COLO668 (cell line): ENCODE measurements around the gene GPATCH2L.

Source experiments
- DNase-seq: peaks from one replicate; lab custom pipeline; 2025; ENCODE audit not compliant: unreplicated experiment; lab: John Stamatoyannopoulos, UW

The GPATCH2L gene

DNA sequence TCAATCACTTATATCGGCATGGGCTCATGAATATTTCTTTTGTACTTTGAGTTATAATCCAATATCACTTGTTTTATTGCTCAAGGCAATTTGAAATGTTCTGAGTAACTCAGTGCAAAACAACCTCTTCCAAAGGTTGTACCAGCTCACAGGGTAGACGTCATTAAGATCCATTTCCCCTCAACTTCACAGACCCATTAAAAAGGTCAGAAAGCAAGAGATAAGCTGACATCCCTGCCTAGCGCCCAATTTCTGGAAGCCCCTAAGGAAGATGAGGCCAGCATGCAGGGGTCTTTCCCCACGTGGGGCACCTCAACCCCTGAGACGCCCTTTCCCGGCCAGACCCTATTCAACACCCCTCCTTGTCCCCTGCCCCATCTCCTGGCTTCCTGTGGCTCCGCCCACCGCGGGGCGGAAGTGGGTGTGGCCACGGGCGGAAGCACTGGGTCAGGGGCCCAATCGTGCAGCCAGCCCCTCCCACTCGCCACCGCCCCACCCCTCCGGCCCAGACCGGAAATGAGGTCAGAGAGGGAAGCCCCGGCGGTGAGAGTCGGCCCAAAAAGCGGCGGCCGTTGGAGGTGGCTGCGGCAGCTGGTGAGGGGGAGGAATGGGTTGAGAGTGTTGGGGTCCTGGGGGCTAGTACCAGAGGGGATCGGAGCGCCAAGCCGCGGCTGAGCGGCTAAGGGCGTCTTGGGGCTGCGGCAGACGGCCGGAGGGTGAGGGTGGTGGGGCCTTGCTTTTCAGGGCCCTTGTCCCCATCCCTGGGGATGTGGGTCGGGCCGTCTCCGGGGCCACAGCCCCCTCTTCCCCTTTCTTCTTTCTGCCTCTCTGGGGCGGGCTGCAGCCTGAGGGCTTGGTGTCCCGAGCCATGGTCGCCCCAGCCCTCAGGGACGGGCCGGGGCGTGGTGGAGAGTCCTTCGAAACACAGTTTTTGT is at the start of gene GPATCH2L:
TSS of gene GPATCH2L (plus strand) at position 525 of the 935 bp plus-strand sequence. CDS start 2,442 bp downstream, outside the sequence.
- DNase-seq, result peak; percentile 97

DNA sequence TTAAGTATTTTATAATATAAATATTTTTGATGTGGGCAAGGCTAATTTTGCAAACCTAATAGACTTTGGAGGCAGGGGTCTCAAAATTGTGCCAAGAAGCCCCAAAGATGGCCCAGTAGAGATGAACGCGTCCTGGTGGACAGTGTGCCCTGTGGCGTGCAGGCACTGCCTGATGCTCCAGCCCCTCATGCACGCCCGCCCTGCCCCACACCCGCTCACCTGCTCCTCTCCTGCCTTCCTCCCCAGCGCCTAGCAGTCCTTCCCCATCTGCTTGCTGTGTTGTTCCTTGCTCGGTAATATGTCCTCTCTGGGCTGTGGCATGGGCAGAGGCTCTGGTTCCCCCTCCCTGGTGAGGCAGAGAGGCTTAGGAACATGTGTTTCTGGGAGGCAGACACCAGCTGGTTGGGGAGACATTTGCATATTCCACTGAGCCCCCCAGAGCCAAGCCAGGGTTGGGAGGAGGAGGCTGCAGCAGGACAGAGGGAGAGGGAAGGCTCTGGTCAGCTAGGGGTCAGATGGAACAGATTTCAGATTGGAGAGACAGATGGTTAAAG is 46.8 kb upstream of the GPATCH2L start:
- DNase-seq, result no peak

DNA sequence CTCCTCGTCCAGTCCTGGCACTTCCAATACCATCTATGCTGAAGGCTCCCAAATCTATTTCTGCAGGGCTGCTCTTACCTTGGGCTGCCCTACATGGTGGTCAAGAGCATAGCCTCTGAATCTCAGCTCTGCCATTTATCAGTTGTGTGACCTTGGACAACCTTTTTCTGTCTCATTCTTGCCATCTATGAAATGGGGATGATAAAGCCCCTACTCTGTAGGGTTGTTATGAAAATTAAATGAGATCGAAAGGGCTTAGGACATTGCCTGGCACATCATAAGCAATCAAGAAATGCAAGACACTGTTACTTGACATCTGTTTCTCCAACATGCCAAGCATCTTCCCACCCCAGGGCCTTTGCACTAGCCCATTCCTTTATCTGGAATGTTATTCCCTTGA is 45.5 kb upstream of the GPATCH2L start:
- no peak for DNase-seq

DNA sequence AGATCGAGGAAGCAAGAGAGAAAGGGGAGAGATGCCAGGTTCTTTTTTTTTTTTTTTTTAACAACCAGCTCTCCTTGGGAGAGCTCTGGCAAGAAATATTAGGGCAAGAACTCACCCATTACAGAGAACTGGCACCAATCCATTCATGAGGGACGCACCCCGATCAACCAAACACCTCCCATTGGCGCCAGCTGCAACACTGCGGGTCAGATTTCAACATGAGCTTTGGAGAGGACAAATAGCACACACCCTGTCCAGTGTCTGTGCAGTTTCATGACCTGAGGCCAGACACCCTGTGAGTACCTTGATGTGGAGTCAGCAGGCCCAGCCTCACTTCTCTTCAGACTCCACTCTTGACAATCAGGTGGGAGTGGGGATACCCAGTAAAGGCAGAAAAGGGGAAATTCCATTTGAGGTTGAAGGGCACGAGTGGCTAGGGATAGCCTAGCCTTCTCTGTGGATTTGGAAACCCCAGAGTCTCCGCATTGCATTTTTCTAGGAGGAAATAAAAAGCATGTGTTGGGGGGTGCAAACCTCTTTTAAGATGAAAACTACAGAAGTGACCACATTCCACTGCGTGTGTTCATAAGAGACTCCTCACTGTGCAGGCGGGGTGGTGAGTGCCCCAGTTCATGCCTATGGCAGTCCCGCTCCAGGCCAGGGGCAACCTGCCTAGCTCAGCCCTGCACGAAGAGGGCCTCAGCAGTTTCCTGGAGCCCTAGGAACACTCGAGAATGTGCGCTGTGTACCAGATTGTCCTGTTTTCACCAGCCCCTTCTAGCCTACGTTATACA is 42.4 kb upstream of the GPATCH2L start:
- DNase-seq, result peak; percentile 66

DNA sequence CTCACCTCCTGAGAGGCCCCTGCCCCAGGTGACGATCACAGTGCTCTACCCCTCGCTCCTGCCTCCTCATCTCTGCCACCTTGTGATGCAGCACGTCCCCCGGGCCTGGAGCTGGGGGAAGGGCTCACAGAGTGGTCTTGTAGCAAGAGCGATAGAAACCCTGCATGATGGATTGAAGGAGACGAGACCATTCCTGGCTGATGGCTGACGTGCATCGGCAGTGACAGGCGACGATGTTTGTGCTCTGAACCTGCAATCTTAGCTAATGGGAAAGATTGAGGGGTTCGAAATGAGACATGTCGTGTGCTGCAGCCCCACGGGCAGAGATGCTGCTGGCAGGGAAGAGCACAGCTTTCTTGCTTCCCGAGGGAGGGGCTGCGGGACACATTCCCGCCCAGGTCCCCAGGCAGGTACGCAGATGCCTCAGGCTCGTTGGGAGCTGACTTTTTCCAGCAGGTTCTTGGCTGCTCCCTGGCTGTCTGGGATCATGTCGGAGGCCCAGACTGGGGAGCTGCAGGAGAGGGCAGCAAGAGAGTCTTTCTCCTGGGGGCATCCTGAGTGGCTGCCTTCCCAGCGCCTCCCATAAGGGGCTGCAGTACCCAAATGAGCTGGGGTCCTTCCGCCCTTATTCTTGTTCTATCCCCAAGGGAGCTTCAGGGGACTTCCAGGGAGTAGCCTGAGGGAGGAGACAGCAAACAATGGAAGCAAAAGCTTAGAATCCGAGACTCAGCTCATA is 38.7 kb upstream of the GPATCH2L start:
- DNase-seq, result no peak

DNA sequence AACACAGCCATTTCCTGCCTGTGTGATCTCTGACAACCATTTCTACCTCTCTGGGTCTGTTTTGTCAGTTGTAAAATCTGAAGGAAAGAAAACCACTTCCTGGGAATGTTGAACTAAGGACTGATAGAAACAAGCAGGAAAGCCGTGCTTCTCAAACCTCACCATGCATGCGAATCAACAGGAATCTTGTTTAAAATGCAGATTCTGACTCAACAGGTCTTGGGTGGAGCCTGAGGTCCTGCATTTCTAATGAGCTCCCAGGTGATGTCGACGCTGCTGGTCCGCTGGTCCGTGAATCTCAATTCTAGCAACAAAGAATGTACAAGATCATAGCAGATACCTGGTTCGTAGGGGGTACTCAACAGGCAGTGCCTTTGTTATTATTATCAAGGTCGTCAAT is 38.0 kb upstream of the GPATCH2L start:
- no peak for DNase-seq

DNA sequence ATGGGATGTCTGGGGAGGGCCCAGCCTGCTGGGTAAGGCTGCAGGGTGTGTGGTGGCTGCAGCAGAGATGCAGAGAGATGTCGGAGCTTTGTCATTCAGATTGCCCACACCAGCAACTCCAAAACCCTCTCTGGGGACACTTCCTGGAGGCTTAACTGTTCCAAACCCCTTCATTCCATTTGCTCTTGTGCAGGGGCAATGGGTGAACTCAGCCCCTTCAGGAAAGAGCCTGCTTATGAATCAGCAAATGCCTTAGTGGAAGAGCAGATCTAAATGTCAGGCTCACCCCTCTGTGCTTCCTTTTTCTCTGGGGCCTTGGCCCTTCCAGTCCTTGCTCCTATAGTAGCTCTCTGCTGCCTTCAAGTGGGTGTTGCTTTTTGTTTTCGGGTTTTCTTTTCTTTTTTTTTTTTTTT is 36.7 kb upstream of the GPATCH2L start:
- DNase-seq, result no peak

DNA sequence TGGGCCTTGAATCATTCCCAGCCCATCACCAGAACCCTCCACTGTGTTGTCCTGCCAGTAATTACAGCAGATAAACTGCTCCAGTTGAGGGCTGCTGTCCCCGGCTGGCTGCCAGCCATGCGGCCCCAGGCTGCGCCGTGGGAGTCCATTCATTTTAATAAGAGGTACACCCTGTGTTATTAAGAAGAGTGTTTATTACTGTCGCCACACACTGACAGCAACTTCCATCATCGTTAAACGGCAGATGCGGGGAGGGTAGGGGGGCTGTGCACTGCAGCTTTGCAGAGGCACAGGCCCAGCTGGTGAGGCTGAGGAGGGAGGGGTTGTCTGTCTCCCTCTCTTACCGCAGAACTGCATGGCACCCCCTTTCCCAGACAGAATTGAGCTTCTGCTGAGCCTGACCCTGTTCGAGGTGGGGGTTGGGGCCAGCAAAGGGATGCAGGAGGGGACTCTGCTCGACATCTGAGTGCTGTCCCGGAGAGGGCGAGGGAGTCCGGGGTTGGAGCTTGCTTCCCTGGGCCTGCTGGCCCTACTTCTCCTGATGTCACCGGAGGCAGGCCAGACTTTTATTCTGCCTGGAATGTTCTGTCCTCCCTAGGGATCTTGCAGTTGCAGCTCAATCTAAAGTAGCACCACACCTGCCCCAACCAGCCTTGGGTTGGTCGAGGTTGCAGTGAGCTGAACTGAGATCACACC is 33.8 kb upstream of the GPATCH2L start:
- DNase-seq, result peak; percentile 57

DNA sequence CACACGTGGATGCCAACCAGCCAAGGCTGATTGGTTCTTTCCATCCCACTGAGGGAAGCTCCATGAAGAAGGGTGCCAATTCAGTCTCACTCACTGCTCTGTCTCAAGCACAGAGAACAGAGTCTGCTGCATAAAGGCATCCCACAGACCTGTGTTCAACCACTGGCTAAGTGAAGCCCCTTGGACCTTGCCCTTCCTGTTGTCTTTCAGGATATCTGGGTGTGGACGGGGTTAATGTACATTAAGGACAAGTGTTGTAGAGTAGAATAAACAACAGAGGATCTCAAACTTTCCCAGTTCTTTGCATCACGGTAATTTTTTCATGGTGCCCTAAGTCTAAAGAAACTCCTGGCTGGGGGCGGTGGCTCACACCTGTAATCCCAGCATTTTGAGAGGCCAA is 33.1 kb upstream of the GPATCH2L start:
- DNase-seq, result no peak

DNA sequence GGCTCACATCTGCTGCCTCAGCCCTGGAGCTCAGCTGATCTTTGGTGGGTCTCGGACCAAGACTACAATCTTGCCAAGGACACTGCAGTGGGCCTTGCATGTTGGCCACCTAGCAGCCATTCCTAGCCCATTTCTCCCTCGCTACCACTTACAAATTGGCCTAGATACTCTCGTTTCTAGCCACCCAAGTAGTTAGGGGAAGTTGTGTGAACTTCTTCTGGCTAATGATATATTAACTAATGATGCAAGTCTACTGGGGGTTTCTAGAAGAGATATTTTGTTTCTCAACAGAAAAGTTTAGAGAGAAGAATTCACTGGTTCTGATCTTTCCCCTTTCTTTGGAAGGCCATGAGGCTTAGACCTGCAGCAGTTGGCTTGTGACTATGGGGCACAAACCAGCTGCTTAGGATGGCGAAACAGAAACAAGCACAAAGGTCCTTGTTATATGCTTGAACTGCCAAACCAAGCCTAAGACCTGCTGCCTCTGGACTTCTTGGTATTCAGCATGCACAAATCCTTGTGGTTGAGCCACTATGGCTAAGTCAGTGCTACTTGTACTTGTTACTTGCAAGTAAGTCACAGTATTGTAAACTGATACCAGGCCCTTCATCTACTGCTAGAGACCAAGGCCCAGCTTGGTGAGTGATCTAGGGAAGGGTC is 30.5 kb upstream of the GPATCH2L start:
- DNase-seq, result no peak

DNA sequence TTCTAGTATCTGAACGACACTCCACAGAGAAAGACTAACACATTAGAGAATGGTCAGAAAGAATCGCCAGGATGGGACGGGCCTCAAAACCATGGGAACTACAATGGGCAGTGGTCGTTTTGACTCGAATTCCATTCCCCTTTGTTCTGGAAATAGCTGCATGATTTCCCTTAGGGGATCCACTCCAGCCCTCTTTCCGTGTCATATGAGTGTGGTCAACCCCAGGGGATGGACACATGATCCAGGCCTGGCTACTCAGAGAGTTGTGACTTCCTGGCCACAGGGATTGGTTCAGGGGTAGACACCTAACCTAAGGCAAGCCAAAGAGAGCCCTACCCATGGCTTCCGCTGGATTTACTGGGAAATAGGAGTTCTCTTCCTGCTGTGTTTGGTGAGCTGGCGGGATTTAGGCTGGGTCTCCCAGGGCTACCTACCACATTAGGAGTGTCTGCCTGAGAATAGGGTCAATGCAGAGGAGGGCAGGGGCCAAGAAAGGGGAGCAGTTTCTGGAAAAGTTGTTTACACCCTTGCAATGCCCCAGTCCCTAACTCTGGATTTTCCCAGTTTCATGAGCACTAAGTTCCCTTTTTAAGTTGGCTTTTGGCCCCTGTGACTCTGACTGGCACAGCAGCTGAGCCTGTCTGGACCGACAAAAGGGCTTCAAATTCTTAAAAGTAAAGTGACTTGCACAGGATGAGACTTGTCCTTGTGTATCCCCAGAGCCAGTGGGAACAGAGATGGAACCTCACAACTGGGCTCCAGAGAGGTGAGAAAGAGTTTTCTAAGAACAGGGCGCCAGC is 28.1 kb upstream of the GPATCH2L start:
- no peak for DNase-seq

DNA sequence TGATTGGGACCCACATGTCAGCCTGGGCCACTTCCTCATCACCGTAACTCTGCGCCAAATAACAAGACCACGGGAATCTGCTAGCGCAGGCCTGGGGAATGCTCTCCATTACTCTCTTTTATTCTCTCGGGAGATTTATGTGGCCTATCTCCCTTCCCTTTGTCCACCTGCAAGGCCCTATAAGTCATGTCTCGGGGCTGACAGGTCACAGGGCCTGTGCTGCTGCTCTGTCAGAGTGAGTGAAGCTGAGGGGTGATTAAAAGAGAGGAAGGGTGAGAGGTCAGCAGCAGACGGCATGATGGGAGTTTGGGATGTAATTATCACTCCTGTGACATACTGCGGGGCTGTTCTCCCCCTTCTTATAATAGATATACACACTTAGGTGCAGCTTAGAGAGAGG is 26.2 kb upstream of the GPATCH2L start:
- no peak for DNase-seq

DNA sequence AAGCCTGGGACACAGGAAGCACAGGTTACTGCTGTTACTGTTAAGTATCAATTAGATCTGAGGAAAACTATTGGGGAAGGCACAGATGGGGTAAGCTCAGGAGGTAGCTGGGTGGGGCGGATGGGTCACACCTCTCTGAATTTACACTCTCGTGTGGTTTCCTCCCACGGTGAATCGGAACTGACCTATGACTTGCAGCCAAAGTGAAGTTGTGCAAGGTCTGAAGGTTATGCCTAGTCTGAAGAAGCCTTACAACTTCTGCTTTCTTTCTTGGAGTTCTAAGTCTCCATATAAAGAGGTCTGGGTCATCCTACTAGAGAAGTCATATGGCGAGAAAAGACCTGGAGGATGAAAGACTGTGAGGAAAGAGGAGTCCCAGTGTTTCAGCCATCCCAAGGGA is 25.6 kb upstream of the GPATCH2L start:
- DNase-seq, result no peak

DNA sequence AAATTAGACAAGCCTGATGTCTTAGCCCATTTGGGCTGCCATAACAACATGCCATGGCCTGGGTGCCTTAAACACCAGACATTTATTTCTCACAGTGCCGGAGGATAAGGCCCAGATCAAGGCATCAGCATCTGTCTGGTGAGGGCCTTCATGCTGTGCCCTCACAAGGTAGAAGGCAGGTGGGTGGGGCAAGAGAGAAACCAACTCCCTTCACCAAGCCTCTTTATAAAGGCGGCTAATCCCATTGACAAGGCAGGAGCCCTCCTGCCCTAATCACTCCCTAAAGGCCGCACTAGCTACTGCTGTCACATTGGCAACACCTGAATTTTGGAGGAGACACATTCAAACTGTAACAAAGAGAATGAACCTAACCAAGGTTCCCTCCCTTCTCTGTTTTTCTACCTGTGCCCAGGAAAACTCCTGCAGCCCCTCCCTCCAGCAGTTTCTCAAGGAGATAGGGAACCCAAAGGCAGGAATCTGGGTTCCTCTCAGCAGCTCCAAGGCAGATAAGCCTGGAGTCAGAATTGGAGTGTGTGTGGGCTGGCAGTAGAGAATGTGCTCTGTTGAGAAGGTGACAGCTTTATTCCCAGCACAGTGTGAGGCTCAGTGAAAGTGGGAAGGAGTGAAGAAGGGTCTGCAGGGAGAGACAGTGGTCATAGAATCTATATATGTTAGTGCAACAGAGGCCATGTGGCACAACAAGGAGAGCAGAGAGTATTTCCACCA is 21.7 kb upstream of the GPATCH2L start:
- DNase-seq, result no peak

DNA sequence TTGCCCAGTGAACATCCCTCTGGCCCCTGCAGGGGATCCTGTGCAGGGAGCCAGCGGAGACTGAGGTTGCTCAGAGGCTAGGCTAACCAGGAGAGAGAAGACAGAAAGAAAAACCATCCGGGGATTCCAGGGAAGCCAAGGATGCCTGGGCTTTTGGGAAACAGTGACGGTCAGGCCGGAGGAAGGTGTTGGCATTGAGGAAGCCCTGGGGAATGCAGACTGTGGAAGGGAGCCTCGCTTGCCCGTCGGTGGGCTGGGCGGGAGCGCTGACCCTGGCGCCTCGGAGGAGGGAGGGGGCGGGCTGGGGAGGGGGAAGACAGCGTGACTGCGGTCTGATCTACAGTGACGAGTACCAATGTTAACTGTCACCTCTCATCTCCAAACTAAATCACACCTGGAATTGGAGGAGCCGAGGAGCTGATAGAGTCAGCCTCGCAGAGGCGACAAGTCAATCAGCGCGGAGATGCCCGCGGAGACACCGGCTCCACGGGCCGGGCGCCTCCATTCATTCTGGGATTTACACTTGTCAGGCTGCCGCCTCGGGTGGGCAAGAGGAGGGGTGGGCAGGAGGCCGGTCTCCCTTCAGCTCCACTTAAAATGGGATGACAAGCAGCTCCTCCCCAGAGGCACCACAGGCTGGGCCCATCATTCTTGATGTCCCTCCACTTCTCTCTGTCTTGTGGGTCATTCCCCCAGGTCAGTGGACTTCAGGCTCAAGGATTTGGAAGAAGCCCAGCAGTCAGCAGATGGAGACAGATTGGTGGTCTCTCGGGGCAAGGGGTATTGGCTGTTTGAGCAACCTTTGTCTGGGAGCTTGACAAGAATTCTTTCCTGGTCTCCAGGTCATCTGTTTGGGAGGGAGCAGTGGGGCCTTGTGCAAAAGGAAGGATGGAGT is 20.4 kb upstream of the GPATCH2L start:
- no peak for DNase-seq

DNA sequence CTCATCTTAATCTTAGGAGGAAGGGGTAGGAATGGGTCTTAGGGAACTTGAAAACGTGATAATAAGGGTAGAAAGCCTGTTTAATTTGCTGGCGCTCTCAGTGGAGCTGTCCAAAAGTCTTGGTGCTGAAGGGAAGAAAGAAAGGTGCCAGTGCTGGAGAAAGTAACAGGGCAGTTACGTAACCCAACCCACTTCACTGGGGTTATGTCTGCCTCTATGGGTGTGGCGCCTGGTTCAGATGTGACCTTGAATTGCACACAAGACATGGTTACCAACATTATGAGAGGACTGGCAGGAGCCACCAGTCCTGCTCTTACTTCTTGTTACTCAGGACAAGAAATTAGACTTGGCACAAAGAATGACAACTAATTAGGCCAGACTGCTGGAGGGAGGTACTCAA is 18.6 kb upstream of the GPATCH2L start:
- DNase-seq, result no peak

DNA sequence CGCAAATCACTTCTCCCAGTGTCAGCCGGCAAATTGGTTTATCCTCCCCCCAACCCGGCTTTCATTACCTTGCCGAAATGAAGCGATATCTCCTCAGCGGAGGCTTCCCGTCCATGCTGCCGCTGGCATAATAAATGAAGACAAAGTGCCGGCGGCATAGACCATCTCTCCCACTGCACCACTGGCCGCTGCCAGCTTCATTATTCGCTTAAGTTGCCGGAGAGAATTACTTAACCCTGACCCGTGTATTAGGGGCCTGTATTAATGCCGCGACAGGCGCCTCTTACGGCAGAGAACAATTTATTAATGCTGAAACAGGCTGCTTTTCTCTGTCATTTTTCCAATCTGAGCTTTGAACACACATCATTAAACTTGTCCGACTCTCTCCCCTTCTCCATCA is 17.5 kb upstream of the GPATCH2L start:
- no peak for DNase-seq
